Stimulated activated CD8-positive, alpha-beta memory T cell treated with anti-CD3 and anti-CD28 coated beads, Interleukin-15, amount 100 ng/mL, for 48 hours (primary cell): ENCODE results near the gene ZSWIM4.
"Not testable (repeated sequence)": the region's sequence is repeated elsewhere in the genome, so short reads cannot be mapped to it uniquely, and the experiment has no call there.

Source experiments
- DNase-seq, 2 donors: peaks; one replicate each; pipeline ENCODE4 v3.0.0-alpha.2; 2020; ENCODE audit warnings: low read depth in 2 of 2

ZSWIM4 gene

DNA sequence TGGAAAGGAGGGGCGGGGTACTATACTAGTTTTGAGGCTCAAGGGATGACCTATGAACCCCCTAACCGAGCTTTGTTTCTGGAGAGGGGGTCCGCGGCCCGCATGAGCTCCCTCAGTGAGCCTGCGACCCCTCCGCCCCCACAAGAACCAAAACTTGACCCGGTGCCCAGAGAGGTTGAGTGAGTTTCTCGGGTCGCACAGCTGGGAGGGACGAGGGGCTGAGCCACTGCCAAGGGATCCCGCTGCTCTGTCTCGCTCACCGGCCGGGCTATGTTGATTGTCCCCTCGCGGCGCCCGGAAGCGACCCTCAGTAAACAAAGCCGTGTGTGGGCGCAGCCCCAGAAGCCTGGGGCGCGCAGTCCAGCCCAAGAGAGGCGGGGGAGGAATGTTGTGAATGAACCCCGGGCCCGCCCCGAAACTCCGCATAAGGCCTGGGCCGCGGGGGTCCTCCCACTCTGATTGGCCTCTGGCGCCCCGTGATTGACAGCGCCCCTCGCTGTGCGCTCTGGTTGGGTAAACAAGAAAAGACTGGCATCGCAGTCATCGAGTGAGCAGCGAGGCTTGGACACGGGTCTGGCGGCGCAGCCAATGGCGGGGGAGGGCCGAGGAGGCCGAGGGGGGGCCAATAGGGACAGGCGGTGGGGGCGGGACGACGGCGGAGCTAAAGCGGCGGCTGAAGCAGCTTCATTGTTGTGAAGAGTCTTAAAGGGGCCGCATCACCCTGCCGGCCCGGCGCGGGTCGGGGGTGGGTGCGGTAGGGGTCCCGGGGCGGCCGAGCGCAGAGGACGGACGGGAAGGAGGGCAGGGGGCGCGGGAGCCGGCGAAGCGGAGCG, at the start of gene ZSWIM4:
TSS of gene ZSWIM4 (plus strand) at position 687 of the 833 bp plus-strand sequence. CDS start 206 bp downstream, outside the sequence.
- peak; percentile 97 for DNase-seq

DNA sequence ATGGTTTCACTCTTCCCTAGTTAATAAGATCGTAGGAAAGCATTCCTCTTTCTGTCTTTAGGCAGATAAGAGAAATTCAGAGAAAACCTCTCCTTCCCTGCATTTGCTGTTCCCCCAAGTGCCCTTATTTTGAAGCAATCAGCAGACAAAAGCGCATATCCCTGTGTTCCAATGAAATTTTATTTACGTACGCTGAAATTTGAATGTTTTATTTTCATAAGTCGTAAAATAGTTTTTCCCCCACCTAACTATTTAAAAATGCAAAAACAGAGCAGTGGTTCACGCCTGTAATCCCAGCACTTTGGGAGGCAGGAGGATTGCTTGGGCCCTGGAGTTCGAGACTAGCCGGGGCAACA, 48.2 kb upstream of the ZSWIM4 start:
- no peak for DNase-seq

DNA sequence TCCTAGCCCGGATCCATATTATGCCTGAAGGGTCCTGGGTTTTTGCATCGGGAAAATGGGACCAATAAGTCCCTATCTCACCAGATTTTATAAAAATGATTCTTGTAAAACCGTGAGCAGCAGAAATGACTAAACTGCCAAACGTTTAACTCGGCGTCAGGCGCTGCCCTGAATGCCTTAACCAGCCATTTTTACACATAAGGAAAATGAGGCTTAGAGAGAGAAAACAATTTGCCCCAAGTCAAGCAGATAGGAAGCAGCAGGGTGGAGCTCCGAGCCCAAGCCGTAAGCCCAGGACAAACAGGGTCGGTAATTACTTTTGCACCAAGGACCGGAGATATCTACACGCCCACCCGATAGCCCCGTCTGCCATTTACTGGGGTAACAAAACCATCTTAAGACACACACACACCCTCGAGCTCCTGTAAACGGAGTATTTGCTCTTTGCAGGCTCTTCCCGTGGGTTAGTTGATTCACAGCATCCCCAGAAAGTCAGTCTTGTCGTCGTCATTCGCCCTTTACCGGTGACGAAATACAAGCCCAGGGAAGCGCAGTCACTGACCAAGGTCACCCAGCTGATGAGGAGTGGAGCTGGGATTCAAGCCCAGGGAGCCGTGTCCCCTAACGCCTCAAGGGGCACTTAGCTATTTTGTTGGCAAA, 46.9 kb upstream of the ZSWIM4 start:
- DNase-seq: no peak

DNA sequence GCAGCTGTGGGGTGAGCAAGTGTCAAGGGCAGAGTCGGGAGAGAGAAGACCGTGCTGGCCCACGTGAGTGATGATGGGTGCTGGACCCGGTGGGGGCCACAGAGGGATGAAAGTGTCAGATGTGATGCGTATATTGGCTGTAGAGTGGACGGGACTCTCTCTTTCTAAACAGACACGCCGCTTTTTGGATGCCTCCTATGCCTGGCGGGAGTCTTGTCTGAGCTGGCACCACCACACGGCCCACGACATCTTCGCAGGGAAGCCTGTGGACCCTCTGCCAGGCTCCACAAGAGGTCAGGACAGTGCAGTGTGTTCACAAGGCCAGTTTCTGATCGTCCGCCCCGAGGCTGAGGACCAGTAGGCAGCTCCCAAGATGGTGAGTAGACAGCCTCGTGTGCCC, 43.8 kb upstream of the ZSWIM4 start:
- DNase-seq: no peak

DNA sequence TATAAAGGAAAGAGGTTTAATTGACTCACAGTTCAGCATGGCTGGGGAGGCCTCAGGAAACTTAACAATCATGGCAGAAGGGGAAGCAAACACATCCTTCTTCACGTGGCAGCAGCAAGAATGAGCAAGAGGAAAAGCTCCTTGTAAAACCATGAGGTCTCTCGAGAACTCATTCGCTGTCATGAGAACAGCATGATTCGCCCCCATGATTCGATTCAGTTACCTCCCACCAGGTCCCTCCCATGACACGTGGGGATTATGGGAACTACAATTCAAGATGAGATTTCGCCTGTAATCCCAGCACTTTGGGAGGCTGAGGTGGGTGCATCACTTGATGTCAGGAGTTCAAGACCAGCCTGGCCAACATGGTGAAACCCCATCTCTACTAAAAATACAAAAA, 41.6 kb upstream of the ZSWIM4 start:
- not testable (repeated sequence) for DNase-seq

DNA sequence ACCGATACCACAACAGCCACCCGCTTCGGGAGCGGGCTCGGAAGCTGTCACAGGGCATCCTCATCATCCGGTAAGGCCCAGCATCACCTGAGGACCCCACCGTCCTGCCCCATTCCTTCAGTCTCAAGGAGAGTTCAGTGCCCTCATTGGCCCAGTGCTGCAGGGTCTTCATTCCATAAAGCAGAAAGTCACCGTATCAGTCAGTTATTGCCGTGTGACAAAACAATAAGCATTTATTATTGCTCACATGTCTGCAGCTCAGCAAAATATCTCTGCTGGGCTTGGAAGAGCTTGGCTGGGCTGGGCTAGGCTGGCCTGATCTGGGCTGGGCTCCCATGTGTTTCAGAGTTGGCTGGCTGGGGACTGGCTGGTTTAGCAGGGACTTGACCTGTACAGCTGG, 39.0 kb upstream of the ZSWIM4 start:
- no peak for DNase-seq

DNA sequence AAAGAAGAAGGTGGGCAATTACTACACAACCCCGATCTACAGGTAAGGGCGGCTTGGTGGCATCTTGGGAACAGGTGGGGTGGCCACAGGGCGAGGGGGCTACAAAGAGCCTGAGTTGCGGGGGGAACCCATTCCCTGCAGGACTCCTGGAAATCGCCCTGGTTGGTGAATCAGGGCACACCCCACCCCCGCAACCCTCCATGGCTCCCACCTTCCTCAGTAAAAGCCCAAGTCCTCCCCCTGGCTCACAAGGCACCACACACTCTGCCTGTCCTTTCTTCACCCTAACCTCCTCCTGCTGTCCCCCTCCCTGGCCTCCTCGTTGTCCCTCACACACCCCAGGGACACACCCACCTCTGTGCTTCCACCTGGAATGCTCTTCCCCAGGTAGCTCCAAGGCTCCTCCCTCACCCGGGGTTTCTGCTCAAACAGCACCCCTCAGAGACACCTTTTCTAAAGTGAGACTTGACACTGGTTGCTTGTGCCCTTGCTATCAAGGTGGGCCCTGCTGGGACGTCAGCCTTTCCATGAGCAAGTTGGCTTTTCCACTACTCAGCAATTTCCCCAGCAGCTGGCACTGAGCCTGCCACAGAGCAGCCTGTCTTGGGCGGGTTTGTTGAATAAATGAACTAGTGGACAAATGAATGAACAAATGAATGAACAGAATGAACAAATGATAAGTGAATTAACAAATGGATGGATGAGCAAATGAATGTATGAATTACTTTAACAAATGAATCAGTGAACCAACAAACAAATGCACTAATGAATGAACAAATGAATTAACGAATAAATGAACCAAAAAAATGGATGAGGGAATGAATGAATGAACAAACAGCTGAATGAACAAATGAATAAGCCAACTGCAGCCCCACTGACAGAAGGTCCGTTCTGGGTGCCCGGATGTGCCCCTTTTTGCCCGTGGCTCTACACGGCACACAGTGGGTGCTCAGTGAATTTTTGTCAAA, 37.2 kb upstream of the ZSWIM4 start:
- DNase-seq: no peak

DNA sequence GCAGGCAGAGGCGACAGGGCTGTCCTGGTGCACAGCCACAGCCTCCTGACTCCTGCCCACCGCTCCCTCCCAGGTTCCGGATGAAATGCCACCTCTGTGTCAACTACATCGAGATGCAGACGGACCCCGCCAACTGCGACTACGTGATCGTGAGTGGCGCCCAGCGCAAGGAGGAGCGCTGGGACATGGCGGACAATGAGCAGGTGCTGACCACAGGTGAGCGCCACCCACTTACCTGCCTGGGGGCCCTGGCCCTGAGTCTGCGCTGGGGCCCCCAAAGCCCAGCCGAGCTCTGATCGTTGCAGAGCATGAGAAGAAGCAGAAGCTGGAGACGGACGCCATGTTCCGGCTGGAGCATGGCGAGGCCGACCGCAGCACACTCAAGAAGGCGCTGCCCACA, 36.4 kb upstream of the ZSWIM4 start:
- DNase-seq: no peak

DNA sequence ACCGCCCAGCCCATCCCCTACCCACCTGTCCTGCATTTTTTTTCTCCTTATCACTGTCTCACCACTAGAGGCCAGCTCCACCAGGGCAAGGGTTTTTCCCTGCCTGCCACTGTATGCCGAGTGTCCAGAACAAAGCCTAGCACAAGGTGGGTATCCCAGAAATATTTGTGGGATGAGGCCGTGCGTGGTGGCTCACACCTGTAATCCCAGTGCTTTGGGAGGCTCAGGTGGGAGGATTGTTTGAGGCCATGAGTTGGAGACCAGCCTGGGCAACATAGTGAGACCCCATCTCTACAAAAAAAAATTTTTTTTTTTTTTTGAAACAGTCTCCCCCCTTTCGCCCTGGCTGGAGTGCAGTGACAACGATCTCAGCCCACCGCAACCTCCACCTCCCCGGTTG, 33.8 kb upstream of the ZSWIM4 start:
- DNase-seq: no peak

DNA sequence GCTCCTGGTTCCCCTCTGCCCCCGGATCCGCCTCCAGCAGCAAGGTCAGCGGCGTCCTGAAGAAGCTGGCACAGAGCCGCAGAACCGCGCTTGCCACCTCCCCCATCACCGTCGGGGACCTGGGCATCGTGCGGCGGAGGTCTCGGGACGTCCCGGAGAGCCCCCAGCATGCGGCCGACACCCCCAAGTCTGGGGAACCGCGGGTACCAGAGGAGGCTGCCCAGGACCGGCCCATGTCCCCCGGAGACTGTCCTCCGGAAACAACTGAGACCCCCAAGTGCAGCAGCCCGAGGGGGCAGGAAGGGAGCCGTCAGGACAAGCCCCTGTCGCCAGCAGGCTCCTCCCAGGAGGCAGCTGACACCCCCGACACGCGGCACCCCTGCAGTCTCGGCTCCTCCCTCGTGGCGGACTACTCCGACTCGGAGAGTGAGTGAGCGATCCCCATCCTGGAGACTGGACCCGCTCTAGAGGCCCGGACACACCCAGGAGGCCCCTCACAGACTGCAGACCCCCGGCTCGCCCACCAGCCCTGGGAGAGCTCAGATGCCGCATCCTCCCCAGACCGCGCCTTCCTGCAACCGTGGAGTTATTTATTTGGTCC, 32.5 kb upstream of the ZSWIM4 start:
- DNase-seq: no peak

DNA sequence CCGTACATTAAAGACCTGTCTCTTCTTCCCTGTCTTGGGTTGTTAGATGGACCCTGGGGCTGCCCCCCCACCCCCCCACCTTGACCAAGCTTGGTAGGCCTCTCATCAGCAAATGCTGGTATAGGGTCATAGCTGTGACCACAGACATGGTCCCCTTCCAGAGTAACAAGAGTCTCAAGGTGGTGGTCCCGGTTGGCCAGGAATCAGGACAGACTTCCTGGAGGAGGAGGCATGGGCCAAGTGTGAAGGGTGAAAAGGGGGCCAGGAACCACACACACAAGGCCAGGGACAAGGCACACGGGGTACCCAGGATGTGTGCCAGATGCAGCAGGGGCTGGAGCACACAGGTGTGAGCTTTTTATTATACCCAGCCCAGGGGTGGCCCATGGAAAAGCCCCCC, 32.0 kb upstream of the ZSWIM4 start:
- DNase-seq: no peak

DNA sequence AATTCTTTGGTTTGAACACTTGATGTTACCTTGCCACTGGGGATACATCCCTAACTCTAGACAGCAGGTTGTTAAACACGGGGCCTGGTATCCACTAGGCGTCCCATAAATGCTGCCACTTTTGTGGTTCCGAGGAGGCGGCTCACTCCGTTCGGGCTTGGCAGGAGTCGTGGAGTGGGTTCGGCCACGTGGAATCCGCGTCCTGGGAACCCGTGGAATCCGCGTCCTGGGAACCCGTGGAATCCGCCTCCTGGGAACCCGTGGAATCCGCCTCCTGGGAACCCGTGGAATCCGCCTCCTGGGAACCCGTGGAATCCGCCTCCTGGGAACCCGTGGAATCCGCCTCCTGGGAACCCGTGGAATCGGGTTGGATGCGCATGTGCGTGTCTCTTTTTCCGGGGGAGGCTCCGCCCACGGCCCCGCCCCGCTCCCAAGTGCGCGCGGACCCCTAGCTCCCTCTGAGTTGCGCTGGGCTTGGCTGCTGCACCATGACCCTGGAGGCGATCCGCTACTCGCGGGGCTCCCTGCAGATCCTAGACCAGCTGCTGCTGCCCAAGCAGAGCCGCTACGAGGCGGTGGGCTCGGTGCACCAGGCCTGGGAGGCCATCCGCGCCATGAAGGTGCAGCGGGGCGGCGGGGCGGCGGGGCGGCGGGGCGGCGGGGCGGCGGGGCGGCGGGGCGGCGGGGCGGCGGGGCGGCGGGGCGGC, 31.0 kb upstream of the ZSWIM4 start, which contains the start of gene MRI1:
TSS of gene MRI1 (plus strand) at position 422 of the 707 bp plus-strand sequence. CDS start at position 489, 67 bp downstream.
- DNase-seq: peak; percentile 50 to 65

DNA sequence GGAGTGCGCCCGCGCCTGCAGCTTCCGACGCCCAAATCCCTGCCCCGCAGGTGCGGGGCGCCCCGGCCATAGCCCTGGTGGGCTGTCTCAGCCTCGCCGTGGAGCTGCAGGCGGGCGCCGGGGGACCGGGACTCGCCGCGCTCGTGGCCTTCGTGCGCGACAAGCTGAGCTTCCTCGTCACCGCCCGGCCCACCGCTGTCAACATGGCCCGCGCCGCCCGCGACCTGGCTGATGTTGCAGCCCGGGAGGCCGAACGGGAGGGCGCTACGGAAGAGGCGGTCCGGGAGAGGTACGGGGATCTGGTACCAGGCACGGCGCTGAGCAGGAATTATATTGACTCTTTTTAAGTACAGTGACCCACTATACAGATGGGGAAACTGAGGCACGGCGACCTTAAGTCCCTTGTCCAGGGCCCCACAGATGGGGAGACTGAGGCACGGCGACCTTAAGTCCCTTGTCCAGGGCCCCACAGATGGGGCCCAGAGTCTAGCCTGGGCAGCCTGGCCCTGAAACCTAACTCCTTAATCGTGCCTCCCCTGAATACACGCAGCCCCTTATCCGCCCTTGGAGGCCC, 30.3 kb upstream of the ZSWIM4 start:
- DNase-seq: peak in 1 of 2 donors; percentile 17

DNA sequence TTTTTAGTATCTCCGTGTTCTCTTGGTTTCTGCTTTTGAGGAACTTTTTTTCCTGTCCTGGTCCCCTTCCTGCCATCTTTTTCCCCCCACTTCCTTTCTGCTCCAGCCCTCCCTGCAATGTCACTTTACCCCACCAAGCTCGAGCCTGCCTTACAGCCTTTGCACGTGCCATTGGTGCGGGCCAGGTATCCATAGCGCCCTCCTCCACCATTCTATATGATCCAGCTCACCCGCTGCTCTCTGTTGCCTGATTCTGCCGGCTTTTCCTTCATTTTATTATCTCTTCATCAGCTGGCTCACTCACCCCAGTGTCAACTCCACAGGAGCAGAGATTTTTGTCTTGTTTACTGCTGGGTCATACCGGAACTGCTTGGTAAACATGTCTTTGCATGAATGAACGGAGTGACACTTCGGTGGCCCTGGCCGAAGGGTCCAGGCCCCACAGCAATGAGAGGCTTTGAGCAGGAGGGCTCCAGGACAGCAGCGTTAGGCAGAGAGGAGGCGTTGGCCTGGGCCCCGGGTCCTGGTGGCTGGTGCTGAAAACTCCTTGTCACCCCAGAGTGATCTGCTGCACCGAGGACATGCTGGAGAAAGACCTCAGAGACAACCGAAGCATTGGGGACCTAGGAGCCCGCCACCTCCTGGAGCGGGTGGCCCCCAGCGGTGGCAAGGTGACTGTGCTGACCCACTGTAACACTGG, 29.7 kb upstream of the ZSWIM4 start:
- no peak for DNase-seq

DNA sequence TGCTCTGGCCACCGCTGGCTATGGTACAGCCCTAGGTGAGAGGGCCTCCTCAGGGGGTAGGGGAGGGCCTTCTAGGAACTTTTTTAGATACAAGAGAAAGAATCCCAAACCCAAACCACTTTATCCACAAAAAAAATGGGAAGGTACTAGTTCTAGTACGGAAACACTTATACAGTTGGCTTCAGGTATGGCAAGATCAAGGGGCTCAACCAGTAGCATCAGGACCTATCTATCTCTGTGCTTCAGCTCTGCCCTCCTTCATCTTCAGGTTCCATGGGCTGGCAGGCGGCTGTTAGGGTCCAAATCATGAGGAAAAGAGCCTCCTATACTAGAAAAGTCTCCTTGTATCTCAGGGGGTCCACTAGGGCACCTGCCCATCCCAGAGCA, 29.2 kb upstream of the ZSWIM4 start:
- DNase-seq: no peak

DNA sequence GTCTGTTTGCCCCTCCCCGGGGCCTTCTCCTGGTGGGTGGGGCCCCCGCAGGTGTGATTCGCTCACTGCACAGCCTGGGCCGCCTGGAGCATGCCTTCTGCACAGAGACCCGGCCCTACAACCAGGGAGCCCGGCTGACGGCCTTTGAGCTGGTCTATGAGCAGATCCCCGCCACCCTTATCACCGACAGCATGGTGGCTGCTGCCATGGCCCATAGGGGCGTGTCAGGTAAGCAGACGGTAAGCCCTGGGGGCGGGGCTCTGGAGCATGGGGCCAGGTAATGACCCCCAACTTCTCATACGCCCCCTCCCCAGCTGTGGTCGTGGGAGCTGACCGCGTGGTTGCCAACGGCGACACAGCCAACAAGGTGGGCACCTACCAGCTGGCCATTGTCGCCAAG, 26.7 kb upstream of the ZSWIM4 start:
- DNase-seq: no peak

DNA sequence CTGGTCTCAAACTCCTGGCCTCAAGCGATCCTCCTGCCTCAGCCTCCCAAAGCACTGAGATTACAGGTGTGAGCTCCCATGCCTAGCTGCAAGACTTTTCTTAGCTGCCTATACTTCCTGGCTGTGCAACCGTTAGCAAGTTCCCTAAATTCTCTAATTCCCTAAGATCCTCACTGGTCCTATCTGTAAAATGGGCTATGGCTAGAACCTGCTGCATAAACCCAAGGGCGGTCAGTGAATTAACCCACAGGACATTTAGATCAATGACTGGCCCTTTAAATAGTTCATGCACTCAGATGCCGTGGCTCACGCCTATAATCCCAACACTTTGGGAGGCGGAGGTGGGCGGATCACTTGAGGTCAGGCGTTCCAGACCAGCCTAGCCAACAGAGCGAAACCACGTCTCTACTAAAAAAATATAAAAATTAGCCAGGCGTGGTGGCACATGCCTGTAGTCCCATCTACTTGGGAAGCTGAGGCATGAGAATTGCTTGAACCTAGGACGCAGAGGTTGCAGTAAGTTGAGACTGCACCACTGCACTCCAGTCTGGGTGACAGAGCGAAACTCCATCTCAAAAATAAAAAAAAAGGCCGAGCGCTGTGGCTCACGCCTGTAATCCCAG, 25.1 kb upstream of the ZSWIM4 start:
- DNase-seq: no peak

DNA sequence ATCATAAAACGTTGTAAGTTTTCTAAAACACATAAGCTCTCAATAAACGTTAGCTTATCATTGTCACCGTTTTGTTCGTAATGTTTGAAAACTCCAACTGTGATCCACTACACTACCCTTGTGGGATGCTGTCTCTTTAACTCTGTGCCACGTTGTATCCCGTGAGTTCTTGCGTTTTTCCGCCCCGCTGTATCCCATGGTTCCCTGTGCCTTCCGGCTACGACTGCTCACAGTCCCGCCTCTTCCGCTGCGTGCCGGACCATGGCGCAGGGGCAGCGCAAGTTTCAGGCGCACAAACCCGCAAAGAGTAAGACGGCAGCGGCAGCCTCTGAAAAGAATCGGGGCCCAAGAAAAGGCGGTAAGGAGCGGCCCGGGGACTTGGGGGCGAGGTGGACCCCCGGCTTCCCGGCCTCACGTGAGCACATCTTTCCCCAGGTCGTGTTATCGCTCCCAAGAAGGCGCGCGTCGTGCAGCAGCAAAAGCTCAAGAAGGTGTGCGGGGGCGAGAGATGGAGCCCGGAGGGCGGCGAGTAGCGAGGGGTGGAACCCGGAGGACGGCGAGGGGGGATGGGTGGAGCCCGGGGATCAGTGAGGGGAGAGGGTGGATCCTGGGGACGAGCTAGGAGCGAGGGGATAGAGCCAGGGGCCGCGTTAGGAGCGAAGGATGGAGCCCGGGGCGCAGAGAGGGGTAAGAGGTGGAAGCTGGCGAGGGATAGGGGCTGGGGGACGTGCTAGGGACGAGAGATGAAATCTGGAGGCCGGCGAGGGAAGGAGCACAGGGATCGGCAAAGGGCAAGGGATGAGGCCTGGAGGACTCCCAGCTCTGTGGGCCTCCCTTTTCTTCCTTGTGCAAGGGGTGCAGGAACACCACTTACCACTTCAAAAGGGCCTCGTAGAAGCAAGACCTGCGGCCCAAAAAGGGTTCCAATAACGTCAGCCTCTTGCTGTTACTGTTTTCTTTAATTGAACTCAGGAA, 20.7 kb upstream of the ZSWIM4 start, which contains the start of gene C19orf53:
TSS of gene C19orf53 (plus strand) at position 240 of the 975 bp plus-strand sequence. CDS start at position 262, 22 bp downstream.
- DNase-seq: peak; percentile 80 to 82
